HG02840 (cell line): ENCODE measurements around the gene RAG1.
"Not testable (repeated sequence)": the region's sequence is repeated elsewhere in the genome, so short reads cannot be mapped to it uniquely, and the experiment has no call there.

Experiments used
- ATAC-seq: cut with Tn5 transposase; IDR thresholded peaks from one replicate; pipeline ENCODE4 v1.9.1; 2021; ENCODE audit warnings: mild to moderate bottlenecking, moderate library complexity, moderate number of reproducible peaks; ENCODE audit not compliant: unreplicated experiment, low FRiP score

Gene RAG1

DNA sequence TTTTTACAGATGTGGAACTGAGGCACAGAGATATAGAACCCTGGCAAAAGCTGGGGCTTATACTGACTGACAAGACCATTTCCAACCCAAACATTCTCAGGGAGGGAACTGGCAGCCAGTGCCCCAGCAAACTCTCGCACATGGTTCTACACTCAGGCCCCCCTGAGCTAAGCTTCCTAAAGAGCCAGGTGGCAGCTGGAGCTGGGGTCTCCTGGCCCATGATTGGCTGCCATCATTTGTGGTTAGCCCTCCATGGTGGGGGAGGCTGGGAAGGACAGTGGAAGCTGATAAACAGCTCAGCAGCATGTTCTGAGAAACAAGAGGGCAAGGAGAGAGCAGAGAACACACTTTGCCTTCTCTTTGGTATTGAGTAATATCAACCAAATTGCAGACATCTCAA lies at the start of gene RAG1:
Gene RAG1 (plus strand): TSS at position 314 of the 400 bp plus-strand sequence. CDS start 5,298 bp downstream, outside the sequence.
- no peak for ATAC-seq

DNA sequence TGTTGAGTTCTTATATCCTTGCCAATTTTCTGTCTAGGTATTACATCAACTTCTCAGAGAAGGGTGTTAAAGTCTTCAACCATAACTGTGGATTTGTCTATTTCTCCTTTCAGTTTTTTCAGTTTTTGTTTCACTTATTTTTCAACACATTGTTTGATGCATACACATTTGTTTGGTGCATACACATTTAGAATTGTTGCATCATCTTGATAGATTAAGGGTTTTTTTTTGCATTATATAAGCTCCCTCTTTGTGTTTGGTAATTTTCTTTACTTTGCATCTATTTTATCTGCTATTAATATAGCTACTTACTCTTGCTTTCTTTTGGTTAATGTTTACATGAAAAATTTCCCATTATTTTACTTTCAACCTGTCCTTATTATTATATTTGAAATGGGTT lies 37.0 kb upstream of the RAG1 start:
- ATAC-seq: no peak

GRCh38 chr11:36532941-36533601 lies 34.7 kb upstream of the RAG1 start:
- no peak for ATAC-seq

DNA sequence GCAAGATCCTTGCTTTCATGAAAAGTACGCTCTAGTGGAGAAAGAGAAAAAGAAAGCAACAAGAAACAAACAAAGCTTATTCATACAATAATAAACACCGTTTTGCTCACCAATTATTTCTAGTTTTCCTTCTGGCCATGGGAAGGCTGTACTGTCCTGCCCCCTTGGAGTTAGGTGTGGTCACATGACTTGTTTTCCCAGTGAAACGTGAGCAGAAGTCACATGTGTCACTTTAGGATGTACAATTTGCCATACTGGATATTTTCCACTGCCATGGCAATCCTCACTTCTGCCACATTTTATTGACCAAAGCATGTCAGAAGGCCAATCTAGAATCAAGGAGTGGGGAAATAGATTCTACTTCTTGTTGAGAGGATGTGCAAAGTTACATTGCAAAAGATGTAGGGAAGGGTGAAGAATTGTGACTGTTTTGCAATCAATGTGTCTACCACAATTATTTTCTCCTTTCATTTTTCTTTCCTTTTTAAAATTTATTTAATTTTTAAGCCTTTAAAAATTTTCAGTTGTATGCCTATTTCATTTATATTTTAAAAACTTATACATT lies 33.4 kb upstream of the RAG1 start:
- ATAC-seq: no peak

GRCh38 chr11:36540998-36541397 lies 26.8 kb upstream of the RAG1 start:
- peak; percentile 99 for ATAC-seq

DNA sequence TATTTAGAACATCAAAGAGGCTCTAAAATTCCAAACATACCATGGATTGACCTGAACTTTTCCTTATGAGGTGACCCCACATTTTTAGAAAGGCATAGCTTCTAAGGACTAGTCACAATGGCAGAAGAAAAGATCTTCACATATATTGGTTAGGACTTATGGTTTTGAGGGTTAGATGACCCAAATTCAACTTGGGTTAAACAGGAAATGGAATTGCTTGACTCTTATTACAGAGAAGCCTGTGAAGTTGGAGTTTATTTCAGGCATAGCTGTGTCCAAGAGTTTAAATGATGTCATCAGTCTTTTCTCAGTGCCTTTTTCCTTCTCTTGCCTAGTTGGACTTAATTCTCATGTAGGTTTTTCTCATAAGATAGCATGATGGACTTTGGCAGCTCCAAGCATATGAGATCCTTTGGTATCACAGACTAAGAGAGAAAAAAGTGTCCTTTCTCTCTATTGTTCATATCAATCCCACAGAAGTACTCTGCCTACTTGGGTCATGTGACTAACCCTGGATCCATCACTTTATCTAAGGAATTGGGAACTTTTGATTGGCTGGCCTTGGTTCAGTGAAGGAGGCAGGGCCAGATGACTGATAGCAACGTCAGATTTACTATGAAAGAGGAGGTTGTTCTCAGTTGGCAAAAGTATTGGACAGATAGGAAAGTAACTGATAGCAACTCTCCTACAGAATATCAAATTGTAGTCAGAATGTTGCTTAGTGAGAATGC lies 17.3 kb upstream of the RAG1 start:
- ATAC-seq: no peak

DNA sequence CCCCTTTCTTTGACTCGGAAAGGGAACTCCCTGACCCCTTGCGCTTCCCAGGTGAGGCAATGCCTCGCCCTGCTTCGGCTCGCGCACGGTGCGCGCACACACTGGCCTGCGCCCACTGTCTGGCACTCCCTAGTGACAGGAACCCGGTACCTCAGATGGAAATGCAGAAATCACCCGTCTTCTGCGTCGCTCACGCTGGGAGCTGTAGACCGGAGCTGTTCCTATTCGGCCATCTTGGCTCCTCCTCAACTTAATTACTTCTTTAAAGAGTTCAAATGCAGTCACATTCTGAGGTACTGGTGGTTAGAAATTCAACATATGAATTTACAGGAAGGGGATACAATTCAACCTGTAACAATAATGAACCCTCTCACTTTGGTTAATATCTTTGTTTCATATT lies 10.4 kb upstream of the RAG1 start:
- not testable (repeated sequence) for ATAC-seq

GRCh38 chr11:36557991-36558390 lies 9.8 kb upstream of the RAG1 start:
- no peak for ATAC-seq

DNA sequence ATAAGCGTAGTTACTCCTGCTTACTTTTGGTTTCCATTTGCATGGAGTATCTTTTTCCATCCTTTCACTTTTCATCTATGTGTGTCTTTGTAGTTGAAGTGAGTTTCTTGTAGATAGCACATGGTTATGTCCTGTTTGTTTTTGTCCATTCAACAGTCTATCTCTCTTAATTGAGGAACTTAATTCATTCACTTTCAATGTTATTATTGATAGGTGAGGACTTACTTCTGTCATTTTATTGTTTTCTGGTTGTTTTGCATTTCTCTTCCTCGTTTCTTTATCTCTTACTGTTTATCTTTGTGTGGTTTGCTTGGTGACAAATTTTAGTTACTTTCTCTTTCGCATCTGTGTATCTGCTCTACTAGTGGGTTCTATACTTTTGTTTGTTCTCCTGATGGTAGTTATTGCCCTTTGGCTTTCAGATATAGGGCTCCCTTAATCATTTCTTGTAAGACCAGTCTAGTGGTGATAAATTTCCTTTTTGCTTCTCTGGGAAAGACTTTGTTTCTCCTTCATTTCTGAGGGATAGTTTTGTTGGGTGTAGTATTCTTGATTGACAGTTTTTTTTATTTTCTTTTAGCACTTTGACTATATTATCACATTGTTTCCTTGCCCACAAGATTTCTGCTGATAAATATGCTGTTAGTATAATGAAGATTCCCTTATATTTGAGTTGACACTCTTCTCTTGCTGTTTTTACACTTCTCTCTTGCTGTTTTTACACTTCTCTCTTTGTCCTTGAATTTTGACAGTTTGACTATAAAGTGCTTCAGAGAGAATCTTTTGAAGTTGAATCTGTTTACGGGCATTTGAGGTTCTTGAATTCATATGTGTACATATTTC lies 9.0 kb upstream of the RAG1 start:
- ATAC-seq: no peak

DNA sequence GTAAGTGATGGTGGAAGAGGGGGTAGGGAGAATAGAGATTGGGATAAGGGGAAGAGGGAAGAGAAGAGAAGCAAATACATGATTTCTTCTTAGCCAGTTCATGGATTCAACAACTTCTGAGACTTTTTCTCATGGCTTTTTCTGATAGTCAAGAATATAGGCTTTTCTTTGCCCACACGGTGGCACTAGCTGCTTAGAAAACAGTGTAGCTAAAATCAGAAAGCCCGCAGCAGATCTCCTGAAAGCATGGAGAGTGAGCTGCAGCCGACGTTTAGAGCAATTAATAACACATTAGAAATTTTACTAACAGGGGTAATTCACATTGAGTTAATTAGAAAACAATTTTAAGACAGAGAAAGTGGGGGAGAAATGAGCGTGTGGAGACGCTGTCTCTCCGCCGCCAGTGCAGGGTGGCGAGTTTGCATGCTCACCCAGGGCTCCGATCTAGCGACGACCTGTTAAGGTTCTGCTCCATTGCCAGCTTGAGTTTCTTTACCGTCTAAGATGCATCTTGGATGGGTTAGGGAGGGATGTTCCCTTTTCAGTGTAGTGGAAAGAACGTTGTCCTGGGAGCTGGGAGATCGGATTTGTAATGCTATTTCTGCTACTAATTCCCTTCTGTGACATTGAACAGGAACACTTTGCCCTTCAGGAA lies 3.3 kb upstream of the RAG1 start:
- ATAC-seq: no peak

DNA sequence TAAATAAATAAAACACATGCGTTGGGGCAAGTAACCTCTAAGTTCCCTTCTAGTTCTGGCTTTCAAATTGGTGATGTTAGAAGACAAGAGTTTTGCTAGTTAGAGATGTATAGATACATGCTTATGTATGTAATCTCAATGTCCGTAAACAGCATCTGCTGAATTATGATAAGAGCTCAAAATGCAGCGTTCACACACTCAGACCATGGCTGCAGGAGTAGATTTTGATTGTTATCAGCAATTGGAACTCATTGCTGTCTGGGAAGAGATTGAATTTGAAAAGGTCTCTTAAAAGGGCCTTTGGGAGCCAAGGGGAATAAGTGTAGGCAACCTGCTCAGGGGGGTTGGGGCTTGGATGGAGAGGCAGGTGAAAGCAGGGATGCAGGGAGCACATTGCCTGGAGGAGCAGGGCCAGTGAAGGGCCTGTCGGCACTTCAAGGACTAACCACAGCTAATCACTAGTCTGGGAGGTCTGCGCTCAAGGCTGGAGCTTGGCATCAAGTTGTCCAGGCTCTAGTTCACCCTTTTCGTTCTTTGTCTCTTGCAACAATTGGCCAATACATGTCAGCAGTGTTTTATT lies 2.7 kb upstream of the RAG1 start:
- no peak for ATAC-seq

DNA sequence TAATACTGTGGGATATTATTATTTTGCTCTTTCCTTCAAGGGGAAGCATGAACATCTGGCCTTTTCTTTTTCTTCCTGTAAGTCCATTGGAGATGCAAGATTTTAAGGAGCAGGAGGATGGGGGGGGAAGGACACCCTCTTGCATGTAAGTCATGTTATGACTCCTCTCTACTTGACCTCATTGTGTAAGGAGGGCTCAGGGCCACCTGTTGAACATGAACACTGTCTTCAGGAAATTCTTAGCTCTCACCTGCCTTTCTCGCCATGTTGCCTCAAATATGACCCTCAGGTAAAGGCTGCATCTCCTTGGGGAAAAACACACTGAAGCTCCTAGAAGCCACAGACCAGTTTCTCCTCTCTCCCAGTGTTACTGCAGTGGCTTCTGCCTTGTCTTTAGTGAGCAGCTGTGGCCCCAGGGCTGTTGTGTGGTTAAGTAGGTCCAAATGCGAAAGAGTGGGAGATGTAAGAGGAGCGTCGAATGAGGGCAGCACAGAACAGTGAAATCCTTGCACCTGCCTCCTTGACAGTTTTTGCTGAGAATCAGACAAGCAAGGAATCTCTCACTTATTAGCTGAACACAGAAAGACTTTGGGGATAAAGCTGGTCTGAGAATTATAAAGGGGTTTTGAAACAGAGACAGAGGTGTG lies 1.3 kb upstream of the RAG1 start:
- no peak for ATAC-seq

DNA sequence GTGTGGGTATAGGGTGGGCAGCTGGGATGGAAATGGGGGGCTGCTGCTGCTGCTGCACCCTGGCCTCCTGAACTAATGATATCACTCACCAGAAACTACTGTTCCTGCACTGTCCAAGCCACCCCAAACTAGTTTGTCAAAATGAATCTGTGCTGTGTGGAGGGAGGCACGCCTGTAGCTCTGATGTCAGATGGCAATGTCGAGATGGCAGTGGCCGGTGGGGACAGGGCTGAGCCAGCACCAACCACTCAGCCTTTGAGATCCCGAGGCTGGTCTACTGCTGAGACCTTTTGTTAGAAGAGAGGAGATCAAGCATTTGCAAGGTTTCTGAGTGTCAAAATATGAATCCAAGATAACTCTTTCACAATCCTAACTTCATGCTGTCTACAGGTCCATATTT lies 1.3 kb downstream of the RAG1 start:
- ATAC-seq: no peak

DNA sequence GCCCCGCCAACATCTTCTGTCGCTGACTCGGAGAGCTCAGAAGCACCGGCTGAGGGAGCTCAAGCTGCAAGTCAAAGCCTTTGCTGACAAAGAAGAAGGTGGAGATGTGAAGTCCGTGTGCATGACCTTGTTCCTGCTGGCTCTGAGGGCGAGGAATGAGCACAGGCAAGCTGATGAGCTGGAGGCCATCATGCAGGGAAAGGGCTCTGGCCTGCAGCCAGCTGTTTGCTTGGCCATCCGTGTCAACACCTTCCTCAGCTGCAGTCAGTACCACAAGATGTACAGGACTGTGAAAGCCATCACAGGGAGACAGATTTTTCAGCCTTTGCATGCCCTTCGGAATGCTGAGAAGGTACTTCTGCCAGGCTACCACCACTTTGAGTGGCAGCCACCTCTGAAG lies 6.7 kb downstream of the RAG1 start:
- no peak for ATAC-seq

- ATAC-seq: no peak
These were observed 9.6 kb downstream of the RAG1 start for GRCh38 chr11:36577373-36577772.

GRCh38 chr11:36577859-36578258 lies 10.1 kb downstream of the RAG1 start:
- ATAC-seq: no peak

DNA sequence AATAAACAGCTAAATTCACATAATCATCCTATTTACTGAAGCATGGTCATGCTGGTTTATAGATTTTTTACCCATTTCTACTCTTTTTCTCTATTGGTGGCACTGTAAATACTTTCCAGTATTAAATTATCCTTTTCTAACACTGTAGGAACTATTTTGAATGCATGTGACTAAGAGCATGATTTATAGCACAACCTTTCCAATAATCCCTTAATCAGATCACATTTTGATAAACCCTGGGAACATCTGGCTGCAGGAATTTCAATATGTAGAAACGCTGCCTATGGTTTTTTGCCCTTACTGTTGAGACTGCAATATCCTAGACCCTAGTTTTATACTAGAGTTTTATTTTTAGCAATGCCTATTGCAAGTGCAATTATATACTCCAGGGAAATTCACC lies 10.7 kb downstream of the RAG1 start:
- ATAC-seq: no peak

GRCh38 chr11:36581536-36581935 lies 13.7 kb downstream of the RAG1 start:
- ATAC-seq: no peak

DNA sequence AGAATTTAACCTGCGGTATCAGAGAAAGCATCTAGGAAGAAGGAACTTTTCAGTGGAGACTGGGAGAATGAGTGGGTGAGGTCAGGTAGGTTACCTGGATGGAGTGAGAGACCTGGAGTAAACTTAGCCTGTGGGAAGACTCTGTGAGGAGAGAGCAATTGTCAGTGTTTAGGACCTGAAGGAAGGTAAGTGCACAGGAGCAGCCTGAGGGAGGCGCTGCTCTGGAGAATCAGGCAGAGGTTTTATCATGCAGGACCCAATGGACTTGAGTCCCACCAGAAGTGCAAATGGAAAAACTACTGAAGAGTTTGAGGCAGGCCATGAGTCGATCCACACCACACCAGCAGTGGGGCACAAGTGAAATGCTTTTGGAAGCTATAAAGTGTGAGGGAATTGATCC lies 15.9 kb downstream of the RAG1 start:
- ATAC-seq: no peak

GRCh38 chr11:36586543-36586942 lies 18.7 kb downstream of the RAG1 start:
- no peak for ATAC-seq
